ENCODE results near the gene PPP1R26.

GRCh38 chr9:135487281-135488012 is 7.9 kb downstream of the PPP1R26 start:
- TF ChIP-seq POLR2AphosphoS5 (IDR thresholded peaks at IDR 0.05; ENCODE audit: low read depth, low read length) (no peak), CTCF (IDR thresholded peaks at IDR 0.05) (no peak), EZH2phosphoT487 (IDR thresholded peaks at IDR 0.05; ENCODE audit: borderline replicate concordance, low read depth) (no peak), SMC3 (IDR thresholded peaks at IDR 0.05; ENCODE audit: low read depth, low read length) (no peak), FOSL2 (IDR thresholded peaks at IDR 0.05; ENCODE audit: borderline replicate concordance, low read depth) (no peak), YY1 (IDR thresholded peaks at IDR 0.05; ENCODE audit: low read depth) (no peak), RAD21 (IDR thresholded peaks at IDR 0.05; ENCODE audit: low read length) (no peak), IRF3 (IDR thresholded peaks at IDR 0.05; ENCODE audit: low read depth, low read length) (no peak), JUND (IDR thresholded peaks at IDR 0.05) (no peak), CHD2 (IDR thresholded peaks at IDR 0.05; ENCODE audit: low read length, partially characterized antibody) (no peak), SIN3A (IDR thresholded peaks at IDR 0.05; ENCODE audit: borderline replicate concordance, low read depth, low read length) (no peak), MEF2A (IDR thresholded peaks at IDR 0.05; ENCODE audit: borderline replicate concordance, low read depth) (no peak), MAX (IDR thresholded peaks at IDR 0.05; ENCODE audit: low read depth) (no peak)
